ENCODE results near the gene MOB1A.
"Not testable (repeated sequence)": the region's sequence is repeated elsewhere in the genome, so short reads cannot be mapped to it uniquely, and the experiment has no call there.

MOB1A gene

GRCh38 chr2:74137651-74138599, 40.8 kb downstream of the MOB1A start:
- no peak for DNase-seq (ENCODE audit: low read depth)
- H3K4me3 ChIP-seq (ENCODE audit: low read depth, low read length) = no peak overlapping the region
- TF ChIP-seq, protein P1, sequence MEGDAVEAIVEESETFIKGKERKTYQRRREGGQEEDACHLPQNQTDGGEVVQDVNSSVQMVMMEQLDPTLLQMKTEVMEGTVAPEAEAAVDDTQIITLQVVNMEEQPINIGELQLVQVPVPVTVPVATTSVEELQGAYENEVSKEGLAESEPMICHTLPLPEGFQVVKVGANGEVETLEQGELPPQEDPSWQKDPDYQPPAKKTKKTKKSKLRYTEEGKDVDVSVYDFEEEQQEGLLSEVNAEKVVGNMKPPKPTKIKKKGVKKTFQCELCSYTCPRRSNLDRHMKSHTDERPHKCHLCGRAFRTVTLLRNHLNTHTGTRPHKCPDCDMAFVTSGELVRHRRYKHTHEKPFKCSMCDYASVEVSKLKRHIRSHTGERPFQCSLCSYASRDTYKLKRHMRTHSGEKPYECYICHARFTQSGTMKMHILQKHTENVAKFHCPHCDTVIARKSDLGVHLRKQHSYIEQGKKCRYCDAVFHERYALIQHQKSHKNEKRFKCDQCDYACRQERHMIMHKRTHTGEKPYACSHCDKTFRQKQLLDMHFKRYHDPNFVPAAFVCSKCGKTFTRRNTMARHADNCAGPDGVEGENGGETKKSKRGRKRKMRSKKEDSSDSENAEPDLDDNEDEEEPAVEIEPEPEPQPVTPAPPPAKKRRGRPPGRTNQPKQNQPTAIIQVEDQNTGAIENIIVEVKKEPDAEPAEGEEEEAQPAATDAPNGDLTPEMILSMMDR (IDR thresholded peaks at IDR 0.05; ENCODE audit: insufficient read depth, low read depth, low read length, missing control alignments) = no peak

- TF ChIP-seq, protein P1 (IDR thresholded peaks at IDR 0.05; ENCODE audit: insufficient read depth, low read depth, low read length, missing control alignments) = no peak
- DNase-seq (ENCODE audit: low read depth) = no peak
- H3K4me3 ChIP-seq (ENCODE audit: low read depth, low read length) = no peak overlapping the region
Measured at GRCh38 chr2:74131901-74132300, 46.8 kb downstream of the MOB1A start.

DNA sequence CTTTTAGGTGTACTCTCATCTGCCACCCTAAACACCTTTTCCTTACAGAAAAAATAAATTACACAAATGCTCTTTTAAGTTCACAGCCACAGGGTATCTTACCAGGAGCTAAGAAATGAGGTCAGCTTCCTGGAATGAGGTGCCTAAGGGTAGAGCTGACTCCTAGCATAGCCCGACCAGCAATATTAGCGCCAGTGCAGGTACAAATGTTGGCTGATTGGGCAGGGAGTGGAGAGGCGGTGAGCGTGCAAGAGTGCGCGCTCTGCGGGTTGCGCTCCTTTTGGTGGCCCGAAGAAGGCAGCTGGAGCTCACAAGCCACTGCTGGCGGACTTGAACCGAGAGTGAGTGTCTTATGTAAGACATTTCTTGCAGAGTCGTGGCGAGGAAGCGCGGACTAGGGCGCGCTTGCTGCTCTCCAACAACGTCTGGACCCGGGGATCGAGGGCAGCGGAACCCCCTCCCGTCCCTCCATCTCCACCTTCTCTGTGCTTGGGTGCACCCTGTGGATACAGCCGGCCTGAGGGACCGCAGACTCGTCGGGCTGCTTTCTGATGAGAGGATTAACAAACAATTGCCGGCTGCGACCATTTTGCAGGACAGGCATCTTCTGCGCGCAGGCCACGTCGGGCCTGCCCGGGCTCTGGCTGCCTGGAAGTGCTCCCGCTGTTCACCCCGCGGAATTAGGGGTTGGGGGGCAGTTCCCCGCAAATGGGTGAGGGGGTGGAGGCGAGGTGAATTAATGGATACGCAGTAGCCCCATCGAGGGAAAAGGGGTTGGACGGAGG, 48.3 kb downstream of the MOB1A start:
- H3K4me3 ChIP-seq (ENCODE audit: low read depth, low read length) = no peak overlapping the region
- TF ChIP-seq, protein P1 (IDR thresholded peaks at IDR 0.05; ENCODE audit: insufficient read depth, low read depth, low read length, missing control alignments) = no peak
- no peak for DNase-seq (ENCODE audit: low read depth)

DNA sequence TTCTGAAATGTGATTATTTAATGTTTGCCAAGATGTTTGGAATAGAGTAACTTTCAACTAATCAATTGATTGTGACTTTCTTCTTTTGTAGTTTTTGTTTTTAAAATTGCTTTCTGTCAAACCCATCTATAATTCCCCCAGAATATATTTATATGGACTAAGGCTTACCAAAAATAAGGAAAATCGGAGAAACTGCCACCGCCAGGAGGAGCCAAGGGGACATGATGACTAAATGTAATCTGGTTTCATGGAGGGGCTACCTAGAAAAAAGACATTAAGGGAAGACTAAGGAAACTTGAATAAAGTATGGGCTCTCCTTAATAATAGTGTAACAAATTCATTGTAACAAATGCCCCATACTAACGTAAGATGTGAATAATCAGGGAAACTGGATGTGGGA, 50.5 kb downstream of the MOB1A start:
- no peak for DNase-seq (ENCODE audit: low read depth)
- TF ChIP-seq, protein P1 (IDR thresholded peaks at IDR 0.05; ENCODE audit: insufficient read depth, low read depth, low read length, missing control alignments) = no peak
- no peak overlapping the region for H3K4me3 ChIP-seq (ENCODE audit: low read depth, low read length)

DNA sequence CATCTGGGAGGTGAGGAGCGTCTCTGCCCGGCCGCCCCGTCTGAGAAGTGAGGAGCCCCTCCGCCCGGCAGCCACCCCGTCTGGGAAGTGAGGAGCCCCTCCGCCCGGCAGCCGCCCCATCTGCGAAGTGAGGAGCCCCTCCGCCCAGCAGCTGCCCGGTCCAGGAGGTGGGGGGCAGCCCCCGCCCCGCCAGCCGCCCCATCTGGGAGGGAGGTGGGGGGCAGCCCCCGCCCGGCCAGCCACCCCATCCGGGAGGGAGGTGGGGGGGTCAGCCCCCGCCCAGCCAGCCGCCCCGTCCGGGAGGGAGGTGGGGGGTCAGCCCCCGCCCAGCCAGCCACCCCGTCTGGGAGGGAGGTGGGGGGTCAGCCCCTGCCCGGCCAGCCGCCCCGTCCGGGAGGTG, 54.7 kb downstream of the MOB1A start:
- H3K4me3 ChIP-seq (ENCODE audit: low read depth, low read length) = not testable (repeated sequence)

GRCh38 chr2:74121846-74122245, 56.8 kb downstream of the MOB1A start:
- not testable (repeated sequence) for H3K4me3 ChIP-seq (ENCODE audit: low read depth, low read length); DNase-seq (ENCODE audit: low read depth)

More for the DNA sequence above, 54.7 kb downstream of the MOB1A start:
- DNase-seq (ENCODE audit: low read depth) = not testable (repeated sequence)

GRCh38 chr2:74119912-74120825, 58.5 kb downstream of the MOB1A start:
- peak overlapping the region; percentile 93 for H3K4me3 ChIP-seq (ENCODE audit: low read depth, low read length)
- TF ChIP-seq, protein P1 (IDR thresholded peaks at IDR 0.05; ENCODE audit: insufficient read depth, low read depth, low read length, missing control alignments) = peak; percentile 69
- DNase-seq (ENCODE audit: low read depth) = peak; percentile 94
